AG04450 (cell line): ENCODE results near the gene MTA1. TPM values are rescaled to one million over a fixed set of nuclear protein-coding genes. Genes with fewer than 3 reads are reported as not detected.

Experiments
- CTCF ChIA-PET: fragments of 300-600, 350-600 bp; formaldehyde crosslinking; extraction: SDS; loops from one replicate; lab custom pipeline; 2022; ENCODE audit warnings: antibody characterized with exemption, inconsistent platforms; lab: Charles Lee
- POLR2A ChIA-PET: fragments of 350-600 bp; formaldehyde crosslinking; extraction: SDS; loops from one replicate; lab custom pipeline; 2021; ENCODE audit warnings: antibody characterized with exemption, inconsistent platforms; lab: Yijun Ruan, JAX
- DNase-seq: peaks from one replicate; pipeline ENCODE4 v3.0.0-alpha.2; 2011; ENCODE audit warnings: low read depth, low spot score
- H3K27ac ChIP-seq: one replicate; pipeline ENCODE4 v1.5.1; 2012; ENCODE audit warnings: low read depth, low read length, control low read depth
- H3K27me3 ChIP-seq: one replicate; pipeline ENCODE4 v1.6.0; 2012; ENCODE audit warnings: low read length; ENCODE audit not compliant: control insufficient read depth, insufficient read depth
- H3K4me3 ChIP-seq: 2 replicates; pipeline ENCODE4 v1.5.1; 2011; ENCODE audit warnings: mild to moderate bottlenecking, low read depth, low read length, control low read depth
- H3K9me3 ChIP-seq: 2 replicates; pipeline ENCODE4 v1.5.1; 2012; ENCODE audit warnings: low read length; ENCODE audit not compliant: control insufficient read depth, insufficient read depth
- CTCF ChIP-seq: IDR thresholded peaks from 2 replicates; pipeline ENCODE4 v1.5.1; 2011; ENCODE audit warnings: low read depth, low read length, control low read depth, inconsistent platforms
- polyA plus RNA-seq: library from polyadenylated mRNA; depleted of rRNA; stranded (reverse); fragments of >200 nt; gene quantifications from 2 replicates; pipeline ENCODE4 v1.2.3, GENCODE V29; 2011

MTA1 gene
- polyA plus RNA-seq, 1 experiment = 36.0 TPM

- no peaks in the 10 kb centered on the region; the same call in 1 of the 2 replicates for H3K9me3 ChIP-seq
- H3K27ac ChIP-seq = no peak overlapping the region
- ChIA-PET CTCF (interaction anchor here (0.7 kb wide), 1 partner anchor 98 kb away, joined by 3 read pairs; no protein-coding TSS in a partner anchor), POLR2A (no interaction called here)
- H3K4me3 ChIP-seq = no peak overlapping the region
- H3K27me3 ChIP-seq = no peaks in the 10 kb centered on the region
- TF ChIP-seq CTCF = no peak
- DNase-seq = no peak
These were observed 42.0 kb upstream of the MTA1 start for GRCh38 chr14:105377555-105378182.

GRCh38 chr14:105378199-105378598 is 41.4 kb upstream of the MTA1 start:
- CTCF ChIA-PET = no interaction called here
- H3K9me3 ChIP-seq = peaks cover 4% of the 10 kb centered on the region; the same call in 1 of the 2 replicates
- POLR2A ChIA-PET = no interaction called here
- no peak overlapping the region for H3K27ac ChIP-seq
- no peak for DNase-seq
- H3K4me3 ChIP-seq = no peak overlapping the region
- TF ChIP-seq CTCF = no peak
- H3K27me3 ChIP-seq = no peaks in the 10 kb centered on the region

- H3K4me3 ChIP-seq = no peak overlapping the region
- CTCF ChIA-PET = no interaction called here
- TF ChIP-seq CTCF = no peak
- no peak overlapping the region for H3K27ac ChIP-seq
- POLR2A ChIA-PET = no interaction called here
- DNase-seq = no peak
- peaks cover 7% of the 10 kb centered on the region; the same call in 1 of the 2 replicates for H3K9me3 ChIP-seq
- H3K27me3 ChIP-seq = no peaks in the 10 kb centered on the region
These were observed 40.5 kb upstream of the MTA1 start for GRCh38 chr14:105378873-105379685.

- TF ChIP-seq CTCF = no peak
- Histone ChIP-seq H3K27me3 (no peaks in the 10 kb centered on the region), H3K9me3 (peaks cover 7% of the 10 kb centered on the region; the same call in 1 of the 2 replicates), H3K27ac (no peak overlapping the region), H3K4me3 (no peak overlapping the region)
- POLR2A ChIA-PET = no interaction called here
- no peak for DNase-seq
- CTCF ChIA-PET = no interaction called here
These were observed 39.7 kb upstream of the MTA1 start for GRCh38 chr14:105379946-105380345.

- no peak for DNase-seq
- POLR2A ChIA-PET = no interaction called here
These were observed 38.9 kb upstream of the MTA1 start for GRCh38 chr14:105380756-105381155.

More at GRCh38 chr14:105380756-105381155, 38.9 kb upstream of the MTA1 start:
- TF ChIP-seq CTCF = no peak
- CTCF ChIA-PET = no interaction called here
- no peaks in the 10 kb centered on the region for H3K27me3 ChIP-seq
- H3K9me3 ChIP-seq = peaks cover 7% of the 10 kb centered on the region; the same call in 1 of the 2 replicates
- H3K4me3 ChIP-seq = no peak overlapping the region
- no peak overlapping the region for H3K27ac ChIP-seq
